Chondrocyte (in vitro differentiated cells): ENCODE measurements around the gene UBXN11. TPM values are rescaled to one million over a fixed set of nuclear protein-coding genes. Genes with fewer than 3 reads are reported as not detected.
A peak's percentile ranks its signal among the peaks of the same experiment; 100 is the strongest.

Experiments used
- DNase-seq: peaks from one replicate; pipeline ENCODE4 v3.0.0; 2021; ENCODE audit warnings: mixed read lengths, low spot score
- H3K27ac Mint-ChIP-seq: one replicate; pipeline ENCODE4 v1.8.0; 2021; ENCODE audit warnings: mild to moderate bottlenecking, moderate library complexity, mixed read lengths; ENCODE audit not compliant: unreplicated experiment
- H3K27me3 Mint-ChIP-seq: 2 replicates; pipeline ENCODE4 v1.8.0; 2021; ENCODE audit warnings: low read depth, mixed read lengths
- H3K36me3 Mint-ChIP-seq: 2 replicates; pipeline ENCODE4 v1.8.0; 2021; ENCODE audit warnings: low read depth, mixed read lengths
- H3K4me1 Mint-ChIP-seq: 2 replicates; pipeline ENCODE4 v1.8.0; 2021; ENCODE audit warnings: low read depth, mild to moderate bottlenecking, mixed read lengths
- H3K4me3 Mint-ChIP-seq: one replicate; pipeline ENCODE4 v1.8.0; 2021; ENCODE audit warnings: mild to moderate bottlenecking, moderate library complexity, mixed read lengths; ENCODE audit not compliant: unreplicated experiment
- H3K9me3 Mint-ChIP-seq: 2 replicates; pipeline ENCODE4 v1.8.0; 2021; ENCODE audit warnings: low read depth, mixed read lengths
- CTCF ChIP-seq: fragments of 200-600 bp; sonication (generic); IDR thresholded peaks from 2 replicates; pipeline ENCODE4 v1.5.0; 2021; ENCODE audit warnings: antibody characterized with exemption, mild to moderate bottlenecking, moderate library complexity
- total RNA-seq: library from RNA; stranded (reverse); gene quantifications from 3 replicates; pipeline ENCODE4 v1.2.1, GENCODE V29; 2021

Gene UBXN11
- total RNA-seq, 1 donor from 2014 or later: 8.7 TPM

GRCh38 chr1:26239936-26240335 is 66.5 kb downstream of the UBXN11 start:
- no peak for DNase-seq
- TF ChIP-seq CTCF: no peak
- H3K9me3 Mint-ChIP-seq: no peaks in the 10 kb centered on the region

GRCh38 chr1:26237230-26237966 is 69.0 kb downstream of the UBXN11 start:
- H3K36me3 Mint-ChIP-seq: no peaks in the 10 kb centered on the region
- DNase-seq: no peak
- H3K4me3 Mint-ChIP-seq: no peak overlapping the region
- H3K4me1 Mint-ChIP-seq: peaks cover 47% of the 10 kb centered on the region
- TF ChIP-seq CTCF: no peak
- H3K9me3 Mint-ChIP-seq: no peaks in the 10 kb centered on the region
- H3K27me3 Mint-ChIP-seq: no peaks in the 10 kb centered on the region
- peak overlapping the region; percentile 63 for H3K27ac Mint-ChIP-seq

More at GRCh38 chr1:26239936-26240335, 66.5 kb downstream of the UBXN11 start:
- peaks cover 37% of the 10 kb centered on the region for H3K4me1 Mint-ChIP-seq
- no peak overlapping the region for H3K27ac Mint-ChIP-seq
- H3K36me3 Mint-ChIP-seq: peaks cover 2% of the 10 kb centered on the region
- H3K27me3 Mint-ChIP-seq: no peaks in the 10 kb centered on the region
- no peak overlapping the region for H3K4me3 Mint-ChIP-seq

- H3K4me3 Mint-ChIP-seq: peak overlapping the region; percentile 95
- peak; percentile 35 for TF ChIP-seq CTCF
- peaks cover 42% of the 10 kb centered on the region for H3K4me1 Mint-ChIP-seq
- no peak for DNase-seq
- H3K9me3 Mint-ChIP-seq: no peaks in the 10 kb centered on the region
- H3K27me3 Mint-ChIP-seq: no peaks in the 10 kb centered on the region
- peak overlapping the region; percentile 96 for H3K27ac Mint-ChIP-seq
- no peaks in the 10 kb centered on the region for H3K36me3 Mint-ChIP-seq
Measured at GRCh38 chr1:26234644-26235370, 71.6 kb downstream of the UBXN11 start.

- no peaks in the 10 kb centered on the region for H3K9me3 Mint-ChIP-seq
- no peaks in the 10 kb centered on the region for H3K27me3 Mint-ChIP-seq
- H3K4me3 Mint-ChIP-seq: peak within 1 kb of the TSS; percentile 95
- peak; percentile 99 for DNase-seq
- H3K4me1 Mint-ChIP-seq: peaks cover 37% of the 10 kb centered on the region
- H3K36me3 Mint-ChIP-seq: no peaks in the 10 kb centered on the region
- peak; percentile 84 for TF ChIP-seq CTCF
- peak within 1 kb of the TSS; percentile 96 for H3K27ac Mint-ChIP-seq
Measured at GRCh38 chr1:26233903-26234643, 72.4 kb downstream of the UBXN11 start, which contains the start of gene CEP85. CEP85 (plus strand) TSS chr1:26234200; CDS start chr1:26239784, 5,584 bp downstream.

Other genes starting within 250 kb of the UBXN11 start
- gene TRIM63, start 239.0 kb downstream of the UBXN11 start, total RNA-seq: 0.26 to 0.70 TPM in 2 of 3 replicates, not detected in the other
- gene PDIK1L, start 194.8 kb downstream of the UBXN11 start, total RNA-seq: 6.2 to 6.8 TPM (median 6.7 TPM) in 3 replicates
- 0.22 to 0.27 TPM (median 0.23 TPM) in 3 replicates for gene FAM110D, start 147.6 kb downstream of the UBXN11 start, total RNA-seq
- not detected in 3 replicates for gene C1orf232, start 137.7 kb downstream of the UBXN11 start, total RNA-seq
- 19.6 to 27.0 TPM (median 22.4 TPM) in 3 replicates for gene ZNF593, start 136.7 kb downstream of the UBXN11 start, total RNA-seq
- gene ZNF593OS, start 134.8 kb downstream of the UBXN11 start, total RNA-seq: not detected in 3 replicates
- 0.18 to 0.80 TPM (median 0.58 TPM) in 3 replicates for gene CNKSR1, start 129.1 kb downstream of the UBXN11 start, total RNA-seq
- not detected in 3 replicates for gene CATSPER4, start 116.0 kb downstream of the UBXN11 start, total RNA-seq
- gene CEP85, start 72.4 kb downstream of the UBXN11 start, total RNA-seq: 13.1 to 18.2 TPM (median 13.7 TPM) in 3 replicates
- gene SH3BGRL3, start 26.6 kb downstream of the UBXN11 start, total RNA-seq: 156 to 175 TPM (median 162 TPM) in 3 replicates
- not detected in 3 replicates for gene CD52, start 11.3 kb upstream of the UBXN11 start, total RNA-seq
- not detected in 3 replicates for gene CRYBG2, start 47.5 kb upstream of the UBXN11 start, total RNA-seq
- gene ZNF683, start 66.1 kb upstream of the UBXN11 start, total RNA-seq: not detected in 3 replicates
- not detected in 3 replicates for gene LIN28A, start 104.2 kb upstream of the UBXN11 start, total RNA-seq
- 67.1 to 89.2 TPM (median 78.3 TPM) in 3 replicates for gene DHDDS, start 125.7 kb upstream of the UBXN11 start, total RNA-seq
- gene HMGN2, start 165.8 kb upstream of the UBXN11 start, total RNA-seq: 241 to 314 TPM (median 245 TPM) in 3 replicates
- gene RPS6KA1, start 223.1 kb upstream of the UBXN11 start, total RNA-seq: 3.6 to 6.3 TPM (median 4.4 TPM) in 3 replicates